Activated CD8-positive, alpha-beta memory T cell treated with anti-CD3 and anti-CD28 coated beads, Interleukin-2, amount 50 U/mL, for 1 hour (primary cell): ENCODE results near the gene ARPC5L.
"Not testable (repeated sequence)": the region's sequence is repeated elsewhere in the genome, so short reads cannot be mapped to it uniquely, and the experiment has no call there.

Source experiments
- DNase-seq: peaks from one replicate; pipeline ENCODE4 v3.0.0-alpha.2; 2020; ENCODE audit errors: extremely low read depth

The ARPC5L gene

GRCh38 chr9:124894035-124894740, 32.3 kb downstream of the ARPC5L start:
- no peak for DNase-seq

- no peak for DNase-seq
These were observed 32.8 kb downstream of the ARPC5L start for GRCh38 chr9:124894741-124895170.

- DNase-seq, result no peak
These were observed 35.9 kb downstream of the ARPC5L start for GRCh38 chr9:124897570-124898460.

GRCh38 chr9:124899845-124900244, 37.9 kb downstream of the ARPC5L start:
- no peak for DNase-seq

- no peak for DNase-seq
These were observed 45.0 kb downstream of the ARPC5L start for GRCh38 chr9:124906966-124907365.

GRCh38 chr9:124908098-124908497, 46.2 kb downstream of the ARPC5L start:
- no peak for DNase-seq

GRCh38 chr9:124911766-124912165, 49.8 kb downstream of the ARPC5L start:
- DNase-seq, result no peak

- DNase-seq, result no peak
These were observed 51.4 kb downstream of the ARPC5L start for GRCh38 chr9:124913378-124913777.

GRCh38 chr9:124914753-124915405, 52.9 kb downstream of the ARPC5L start:
- no peak for DNase-seq

- DNase-seq, result not testable (repeated sequence)
These were observed 58.5 kb downstream of the ARPC5L start for GRCh38 chr9:124920394-124920793.
